Loucy (cell line): ENCODE measurements around the gene PPA2.
A peak's percentile ranks its signal among the peaks of the same experiment; 100 is the strongest.

Experiments used
- H2AFZ ChIP-seq: fragments of 200-600 bp; sonication (generic); 2 replicates; pipeline ENCODE4 v1.6.0; 2016; ENCODE audit warnings: antibody characterized with exemption, mild to moderate bottlenecking, low read length, moderate library complexity
- H3F3A ChIP-seq: fragments of 200-600 bp; 2 replicates; pipeline ENCODE4 v1.6.0; 2016; ENCODE audit warnings: antibody characterized with exemption, low read depth, mild to moderate bottlenecking
- H3K27me3 ChIP-seq: fragments of 200-600 bp; sonication (generic); 2 replicates; pipeline ENCODE4 v1.6.1; 2014; ENCODE audit warnings: low read length, mild to moderate bottlenecking; ENCODE audit not compliant: insufficient read depth, poor library complexity, severe bottlenecking
- H3K36me3 ChIP-seq: fragments of 200-600 bp; sonication (generic); 2 replicates; pipeline ENCODE4 v1.6.1; 2016; ENCODE audit warnings: low read length; ENCODE audit not compliant: insufficient read depth
- H3K4me1 ChIP-seq: fragments of 200-600 bp; sonication (generic); 2 replicates; pipeline ENCODE4 v1.5.1; 2014; ENCODE audit warnings: low read length, mild to moderate bottlenecking; ENCODE audit not compliant: insufficient read depth, poor library complexity, severe bottlenecking
- H3K4me2 ChIP-seq: fragments of 200-600 bp; sonication (generic); 2 replicates; pipeline ENCODE4 v1.6.0; 2014; ENCODE audit warnings: antibody characterized with exemption, low read length, low read depth, mild to moderate bottlenecking; ENCODE audit not compliant: poor library complexity, severe bottlenecking
- H3K4me3 ChIP-seq: fragments of 200-600 bp; sonication (generic); 2 replicates; pipeline ENCODE4 v1.5.1; 2014; ENCODE audit warnings: low read length, mild to moderate bottlenecking, mixed read lengths; ENCODE audit not compliant: poor library complexity, severe bottlenecking
- H3K79me2 ChIP-seq: fragments of 200-600 bp; sonication (generic); 2 replicates; pipeline ENCODE4 v1.6.1; 2014; ENCODE audit warnings: low read length; ENCODE audit not compliant: insufficient read depth
- H3K9ac ChIP-seq: fragments of 200-600 bp; sonication (generic); 2 replicates; pipeline ENCODE4 v1.6.0; 2014; ENCODE audit warnings: mild to moderate bottlenecking, low read depth, low read length, moderate library complexity; ENCODE audit not compliant: poor library complexity, severe bottlenecking
- H3K9me2 ChIP-seq: fragments of 200-600 bp; sonication (generic); replicated peaks from 2 replicates; pipeline ENCODE4 v1.6.1; 2016; ENCODE audit warnings: low read depth, low read length, mixed read lengths
- H3K9me3 ChIP-seq: fragments of 200-600 bp; sonication (generic); 2 replicates; pipeline ENCODE4 v1.6.1; 2014; ENCODE audit warnings: mild to moderate bottlenecking, antibody characterized with exemption, low read length, low read depth; ENCODE audit not compliant: insufficient read depth
- H4K20me1 ChIP-seq: fragments of 200-600 bp; sonication (generic); 2 replicates; pipeline ENCODE4 v1.6.0; 2014; ENCODE audit warnings: antibody characterized with exemption, low read length, mild to moderate bottlenecking; ENCODE audit not compliant: insufficient read depth, poor library complexity, severe bottlenecking
- CTCF ChIP-seq: fragments of 200-600 bp; sonication (generic); conservative IDR thresholded peaks from 2 replicates; pipeline ENCODE4 v1.5.1; 2014; ENCODE audit warnings: mild to moderate bottlenecking, antibody characterized with exemption, low read length
- EZH2phosphoT487 ChIP-seq: fragments of 200-600 bp; IDR thresholded peaks from 2 replicates; pipeline ENCODE4 v1.6.1; 2018; ENCODE audit warnings: antibody characterized with exemption, mild to moderate bottlenecking, moderate library complexity, borderline replicate concordance

Gene PPA2

GRCh38 chr4:105451346-105451745 is 22.5 kb downstream of the PPA2 start:
- Histone ChIP-seq H3K4me2 (no peak overlapping the region), H2AFZ (no peak overlapping the region), H3K4me3 (no peak overlapping the region), H3K9me3 (no peaks in the 10 kb centered on the region), H4K20me1 (no peaks in the 10 kb centered on the region), H3K9ac (no peak overlapping the region), H3K27me3 (no peaks in the 10 kb centered on the region), H3K4me1 (peaks cover 11% of the 10 kb centered on the region), H3F3A (no peaks in the 10 kb centered on the region), H3K36me3 (peaks cover 11% of the 10 kb centered on the region; the same call in 1 of the 2 replicates), H3K79me2 (no peaks in the 10 kb centered on the region), H3K9me2 (no peaks in the 10 kb centered on the region)
- TF ChIP-seq CTCF = no peak
- no peak for TF ChIP-seq EZH2phosphoT487

GRCh38 chr4:105440890-105441289 is 33.0 kb downstream of the PPA2 start:
- no peaks in the 10 kb centered on the region for H3K27me3 ChIP-seq
- H3F3A ChIP-seq = no peaks in the 10 kb centered on the region
- H3K4me3 ChIP-seq = no peak overlapping the region
- peaks cover 6% of the 10 kb centered on the region for H3K4me1 ChIP-seq
- H4K20me1 ChIP-seq = no peaks in the 10 kb centered on the region
- H3K9ac ChIP-seq = no peak overlapping the region
- TF ChIP-seq EZH2phosphoT487 = no peak
- peak; percentile 48 for TF ChIP-seq CTCF
- H3K9me3 ChIP-seq = no peaks in the 10 kb centered on the region
- no peak overlapping the region for H3K4me2 ChIP-seq
- no peaks in the 10 kb centered on the region for H3K79me2 ChIP-seq
- no peaks in the 10 kb centered on the region for H3K9me2 ChIP-seq
- H3K36me3 ChIP-seq = peaks cover 13% of the 10 kb centered on the region; the same call in 1 of the 2 replicates
- no peak overlapping the region for H2AFZ ChIP-seq

GRCh38 chr4:105437637-105438036 is 36.2 kb downstream of the PPA2 start:
- Histone ChIP-seq H4K20me1 (no peaks in the 10 kb centered on the region), H3K9me3 (0 out of 2 replicates have a peak, but pooled peaks cover 5% of the 10 kb centered on the region), H3K4me2 (no peak overlapping the region), H2AFZ (no peak overlapping the region), H3F3A (no peaks in the 10 kb centered on the region), H3K4me3 (no peak overlapping the region), H3K79me2 (no peaks in the 10 kb centered on the region), H3K27me3 (no peaks in the 10 kb centered on the region), H3K36me3 (peaks cover 23% of the 10 kb centered on the region; the same call in 1 of the 2 replicates), H3K9me2 (no peaks in the 10 kb centered on the region), H3K4me1 (no peaks in the 10 kb centered on the region), H3K9ac (no peak overlapping the region)
- TF ChIP-seq CTCF (no peak), EZH2phosphoT487 (no peak)
